KG1 (cell line): ENCODE results near the gene ZNF239.
"Not testable (repeated sequence)": the region's sequence is repeated elsewhere in the genome, so short reads cannot be mapped to it uniquely, and the experiment has no call there.

Experiments
- DNase-seq: peaks from one replicate; lab custom pipeline; 2025; lab: John Stamatoyannopoulos, UW

ZNF239 gene

DNA sequence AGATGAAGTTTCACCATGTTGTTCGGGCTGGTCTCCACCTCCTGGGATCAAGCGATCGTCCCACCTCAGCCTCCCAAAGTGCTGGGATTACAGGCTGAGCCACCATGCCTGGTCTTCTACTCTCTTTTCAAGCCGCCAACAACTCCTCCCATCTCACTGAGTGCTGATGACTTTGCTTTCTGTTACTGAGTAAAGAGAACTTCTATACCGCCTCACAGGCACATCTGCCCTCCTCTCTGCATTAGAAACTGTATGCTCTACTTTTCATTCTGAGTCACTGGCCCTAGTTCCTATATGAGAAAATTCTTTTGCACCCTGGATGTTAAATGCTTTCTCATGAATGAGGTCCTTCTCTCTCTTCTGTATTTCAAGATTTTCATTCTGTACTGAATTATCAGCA lies 2.2 kb upstream of the ZNF239 start:
- DNase-seq: no peak

DNA sequence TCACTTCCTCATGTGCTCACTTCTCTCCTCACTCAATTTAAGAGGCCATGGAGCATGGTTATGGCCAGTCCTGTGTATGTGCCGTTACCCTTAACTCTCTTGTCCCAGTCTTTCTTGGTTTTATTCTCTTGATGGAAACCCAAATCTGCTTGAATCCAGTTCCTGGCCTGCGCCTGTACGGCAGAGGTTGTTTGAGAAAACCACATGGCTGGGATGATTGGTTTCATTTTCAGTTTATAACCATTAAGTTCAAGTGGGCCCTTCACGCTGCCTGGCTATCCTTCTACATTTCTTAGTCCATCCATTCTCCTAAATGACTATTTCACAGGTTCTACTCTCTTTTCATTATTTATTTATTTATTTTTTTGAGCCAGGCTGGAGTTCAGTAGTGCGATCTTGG lies 1.6 kb upstream of the ZNF239 start:
- no peak for DNase-seq

DNA sequence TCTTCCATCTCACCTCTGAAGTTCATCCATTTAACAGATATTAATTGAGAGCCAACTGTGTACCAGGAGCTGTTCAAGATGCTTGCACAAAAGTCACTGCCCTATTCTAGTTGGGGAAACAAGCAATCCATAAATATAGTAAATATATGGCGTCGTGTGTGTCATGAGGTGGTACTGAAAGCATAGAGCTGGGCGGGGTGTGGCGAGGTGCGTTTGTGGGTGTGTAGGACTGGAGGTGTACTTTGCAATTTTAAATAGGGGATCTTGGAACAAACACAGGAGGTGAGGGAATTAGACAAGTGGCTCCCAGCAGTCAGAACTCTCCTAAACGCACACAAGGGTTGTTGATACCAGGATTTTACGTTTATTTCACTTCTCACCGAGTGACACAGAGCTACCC lies 490 bp upstream of the ZNF239 start:
- no peak for DNase-seq

DNA sequence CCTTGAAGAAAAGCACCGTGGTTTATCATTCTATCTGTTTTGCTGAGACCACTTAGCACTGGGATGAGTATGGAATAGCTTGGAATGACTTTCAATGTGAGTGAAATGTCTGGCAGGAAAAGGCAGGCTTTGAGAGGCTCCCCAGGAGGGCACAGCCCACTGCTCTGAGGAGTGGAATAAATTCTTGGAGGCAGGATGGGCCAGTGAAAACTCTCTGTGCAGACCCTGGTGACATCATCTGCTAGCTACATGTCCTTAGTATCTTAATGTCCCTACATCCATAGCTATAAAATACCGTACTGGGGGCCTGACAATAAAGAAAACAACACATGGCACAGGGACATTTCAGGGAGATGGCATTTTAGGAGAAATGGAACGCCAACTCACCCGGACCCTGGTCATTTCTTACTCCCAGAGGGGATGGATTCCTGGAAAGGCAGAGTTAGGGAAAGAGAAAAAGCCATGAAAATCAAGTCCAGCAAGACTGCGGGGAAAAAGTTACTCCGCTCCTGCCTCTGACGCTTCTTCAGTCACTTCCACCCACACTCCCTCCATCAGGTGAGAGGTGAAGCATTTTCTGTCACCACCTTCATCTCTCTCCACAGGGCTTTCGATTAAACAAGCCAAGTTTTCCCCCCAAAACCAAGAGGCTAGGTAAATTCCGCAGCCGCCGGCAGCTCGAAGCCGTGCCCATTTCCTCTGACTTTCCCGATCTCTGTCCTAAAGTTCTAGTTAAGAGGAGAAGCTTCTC lies 991 bp downstream of the ZNF239 start:
- no peak for DNase-seq

DNA sequence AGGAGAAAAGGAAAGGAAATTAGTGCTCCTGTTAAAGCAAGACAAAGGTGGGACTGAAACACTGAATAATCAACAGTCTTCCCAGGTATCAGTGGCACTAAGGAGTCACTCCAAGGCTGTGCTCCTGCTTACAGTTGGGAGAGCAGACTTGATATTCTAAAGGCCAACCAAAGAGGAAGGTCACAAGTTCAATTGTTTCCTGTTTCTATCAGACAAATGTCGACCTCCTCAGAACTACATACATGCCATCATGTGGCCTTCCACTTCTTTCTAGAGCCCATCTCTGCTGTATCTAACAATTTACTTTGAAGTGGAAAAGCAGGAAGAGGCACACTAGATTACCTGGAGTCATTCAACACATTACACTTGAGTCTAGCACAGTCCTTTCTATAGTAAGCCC lies 3.4 kb downstream of the ZNF239 start:
- DNase-seq: no peak

DNA sequence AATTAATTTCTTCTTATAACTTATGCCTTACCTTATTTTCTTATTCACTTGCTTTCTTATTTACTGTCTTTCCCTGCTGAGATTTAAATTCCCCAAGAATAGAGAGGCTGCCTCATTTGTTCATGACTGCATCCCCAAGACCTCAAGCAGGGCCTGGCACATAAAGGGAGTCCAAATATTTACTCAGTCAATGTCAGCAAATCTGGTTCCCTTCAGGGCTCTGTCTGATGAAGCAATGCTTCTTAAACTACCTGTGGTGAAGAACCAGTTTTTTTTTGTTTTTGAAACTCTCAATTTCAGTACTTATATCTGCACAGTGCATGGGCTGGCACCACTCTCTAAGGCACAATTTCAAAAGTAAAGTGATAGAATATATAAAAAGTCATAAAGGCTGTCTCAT lies 4.7 kb downstream of the ZNF239 start:
- DNase-seq: no peak

DNA sequence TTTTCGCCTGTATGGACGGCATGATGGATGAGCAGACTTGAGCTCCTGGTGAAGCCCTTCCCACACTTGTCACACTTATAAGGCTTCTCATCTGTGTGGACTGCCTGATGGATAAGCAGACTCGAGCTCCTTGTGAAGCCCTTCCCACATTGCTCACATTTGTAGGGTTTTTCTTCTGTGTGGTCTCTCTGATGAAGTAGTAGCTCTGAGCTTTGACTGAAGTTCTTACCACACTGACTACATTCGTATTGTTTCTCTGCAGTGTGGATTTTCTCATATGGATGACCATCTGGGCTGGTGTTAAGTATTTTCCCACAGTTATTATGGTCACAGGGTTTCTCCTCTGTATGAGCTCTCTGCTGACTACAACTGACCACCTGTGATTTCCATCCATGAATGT lies 17.2 kb downstream of the ZNF239 start:
- DNase-seq: no peak

DNA sequence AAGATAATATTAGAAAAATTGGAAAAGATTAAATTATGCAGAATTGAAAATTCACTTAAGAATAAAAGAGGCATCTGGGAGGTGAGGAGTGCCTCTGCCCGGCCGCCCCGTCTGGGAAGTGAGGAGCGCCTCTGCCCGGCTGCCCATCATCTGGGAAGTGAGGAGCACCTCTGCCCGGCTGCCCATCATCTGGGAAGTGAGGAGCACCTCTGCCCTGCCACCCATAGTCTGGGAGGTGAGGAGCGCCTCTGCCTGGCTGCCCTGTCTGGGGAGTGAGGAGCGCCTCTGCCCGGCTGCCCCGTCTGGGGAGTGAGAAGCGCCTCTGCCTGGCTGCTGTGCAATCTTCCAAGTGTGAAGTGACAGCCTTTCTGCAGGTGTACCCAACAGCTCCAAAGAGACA lies 30.7 kb downstream of the ZNF239 start:
- DNase-seq: not testable (repeated sequence)

DNA sequence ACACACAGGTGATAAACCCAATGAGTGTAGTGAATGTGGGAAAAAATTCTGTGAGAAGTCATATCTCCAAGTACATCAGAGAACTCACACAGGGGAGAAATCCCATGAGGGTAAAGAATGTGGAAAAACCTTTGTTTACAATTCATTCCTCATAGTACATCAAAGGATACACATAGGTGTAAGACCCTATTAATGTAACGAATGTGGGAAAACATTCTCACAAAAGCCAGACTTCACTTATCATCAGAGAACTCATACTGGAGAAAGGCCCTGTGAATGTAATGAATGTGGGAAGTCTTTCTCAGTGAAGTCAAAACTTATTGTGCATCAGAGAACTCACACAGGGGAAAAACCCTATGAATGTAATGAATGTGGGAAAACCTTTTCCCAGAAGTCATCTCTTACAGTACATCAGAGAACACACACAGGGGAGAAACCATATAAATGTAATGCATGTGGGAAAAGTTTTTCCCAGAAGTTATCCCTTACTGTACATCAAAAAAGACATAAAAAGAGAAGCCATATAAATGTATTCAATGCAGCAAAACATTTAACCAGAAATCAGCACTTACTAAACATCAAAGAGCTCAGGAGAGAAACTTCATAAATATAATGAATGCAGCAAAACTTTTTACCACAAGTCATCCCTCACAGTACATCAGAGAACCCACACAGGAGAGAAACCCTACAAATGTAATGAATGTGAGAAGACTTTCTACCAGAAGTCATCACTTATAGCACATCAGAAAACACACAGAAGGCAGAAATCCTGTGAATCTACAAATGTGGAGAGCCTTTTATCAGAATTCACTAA lies 49.8 kb downstream of the ZNF239 start:
- no peak for DNase-seq
